Transverse colon (tissue), 4 donors: ENCODE measurements around the gene RABGEF1. TPM values are rescaled to one million over a fixed set of nuclear protein-coding genes. Genes with fewer than 3 reads are reported as not detected.
"Not testable (repeated sequence)": the region's sequence is repeated elsewhere in the genome, so short reads cannot be mapped to it uniquely, and the experiment has no call there.

Experiments
- DNase-seq: peaks from one replicate; pipeline ENCODE4 v3.0.0-alpha.2; 2019
- H3K27ac ChIP-seq, 4 donors: fragments of 200-600 bp; sonication (generic); 2 replicates each; pipeline ENCODE4 v1.5.1; 2016 to 2018; ENCODE audit warnings: inconsistent platforms in 4 of 4
- H3K27me3 ChIP-seq: fragments of 200-600 bp; sonication (generic); 2 replicates; pipeline ENCODE4 v1.5.1; 2017; ENCODE audit warnings: inconsistent platforms
- H3K36me3 ChIP-seq, 4 donors: fragments of 200-600 bp; sonication (generic); 2 replicates each; pipeline ENCODE4 v1.5.1; 2017 to 2019; ENCODE audit warnings: inconsistent platforms in 4 of 4
- H3K4me1 ChIP-seq, 4 donors: fragments of 200-600 bp; sonication (generic); 2 replicates each; pipeline ENCODE4 v1.5.1; 2017 to 2020; ENCODE audit warnings: inconsistent platforms in 4 of 4
- H3K4me3 ChIP-seq, 4 donors: fragments of 200-600 bp; sonication (generic); 1 replicate in 1 of 4; 2 replicates in 3 of 4; pipeline versions ENCODE4 v1.5.1 to v1.6.1; 2017 to 2019; ENCODE audit warnings: inconsistent platforms in 4 of 4
- H3K9me3 ChIP-seq, 2 donors: fragments of 200-600 bp; sonication (generic); 2 replicates each; pipeline ENCODE4 v1.5.1; 2017 to 2019; ENCODE audit warnings: inconsistent platforms in 2 of 2
- CTCF ChIP-seq, 5 experiments: fragments of 200-600 bp in 3 of 5; fragments of 450-650 bp in 2 of 5; sonication (generic) in 3 of 5; IDR thresholded peaks; 1 replicate in 2 of 5; 2 replicates in 3 of 5; pipeline ENCODE4 v1.5.1; 2016 to 2017; ENCODE audit warnings: antibody characterized with exemption in 5 of 5, inconsistent platforms in 3 of 5, mild to moderate bottlenecking in 2 of 5, moderate library complexity in 1 of 5
- EP300 ChIP-seq: sonication (generic); formaldehyde crosslinking; IDR thresholded peaks from one replicate; pipeline ENCODE4 v1.6.1; 2017; ENCODE audit warnings: antibody characterized with exemption, low read depth
- POLR2A ChIP-seq: fragments of 450-650 bp; IDR thresholded peaks from one replicate; pipeline ENCODE4 v1.6.1; 2016; ENCODE audit warnings: antibody characterized with exemption, mild to moderate bottlenecking, moderate library complexity
- POLR2AphosphoS5 ChIP-seq, 3 donors: sonication (generic); formaldehyde crosslinking; IDR thresholded peaks; one replicate each; pipeline ENCODE4 v1.6.1; 2016; ENCODE audit warnings: antibody characterized with exemption in 3 of 3
- WGBS, 2 donors: methylation state at CpG; one replicate each; pipeline ENCODE4 v1.1.5; 2018; ENCODE audit warnings: low coverage in 1 of 2; 5-methylcytosine and 5-hydroxymethylcytosine counted together
- in situ Hi-C, 4 donors: fragments of 200-750 bp; cut with MboI; loops; one replicate each; pipeline versions ENCODE4 v1.15.0 to v1.15.1; 2017; ENCODE audit warnings: low sequenced_read_pairs in 3 of 4, low pct_ligation_motif_present in 1 of 4, low pct_unique_long_range_greater_than_20kb in 1 of 4
- intact Hi-C: fragments of 100-400 bp; cut with DNase I; formaldehyde crosslinking; loops from one replicate; pipeline ENCODE4 v1.15.1; 2023; ENCODE audit warnings: low total_unique reads
- total RNA-seq, 4 donors: library from RNA; depleted of rRNA; stranded (reverse); fragments of >200 nt; gene quantifications; one replicate each; pipeline ENCODE4 v1.1.0, GENCODE V29; 2016

RABGEF1 gene
- total RNA-seq = 10 to 100 TPM; 12.7 to 32.9 (median 30.4) TPM

- H3K27me3 ChIP-seq = no peaks in the 10 kb centered on the region
- TF ChIP-seq POLR2AphosphoS5 (IDR thresholded peaks at IDR 0.05) (peak; percentile 98 to 99 (median 99)), CTCF (IDR thresholded peaks at IDR 0.05) (peak in 1 of 5 experiments; percentile 5), POLR2A (peak; percentile 97), EP300 (no peak)
- H3K36me3 ChIP-seq = no peaks in the 10 kb centered on the region
- peak within 1 kb of the TSS; percentile 79 to 100 (median 85) for H3K4me3 ChIP-seq
- H3K9me3 ChIP-seq = no peaks in the 10 kb centered on the region
- in situ Hi-C loops (no loop called here), intact Hi-C loops (loop anchor here (10.0 kb wide), 1 partner anchor 186 kb away; no protein-coding TSS in a partner anchor)
- 0% methylated on average over 55 of the region's 85 CpGs; no CpG with 5 or more reads in 1 of the 2 donors for WGBS, 2 donors
- DNase-seq = peak; percentile 99
- H3K4me1 ChIP-seq = peaks cover 3 to 29% (median 22%) of the 10 kb centered on the region in 4 donors
- peak within 1 kb of the TSS; percentile 94 to 98 (median 98) for H3K27ac ChIP-seq
Measured at GRCh38 chr7:66740302-66740979, at the start of gene RABGEF1. TSS of gene RABGEF1 (plus strand) at chr7:66740733. CDS start at chr7:66771900, 31,167 bp downstream.

GRCh38 chr7:66693331-66693730, 47.2 kb upstream of the RABGEF1 start:
- Histone ChIP-seq H3K27ac (no peak overlapping the region), H3K4me1 (peaks cover 0 to 9% (median 2%) of the 10 kb centered on the region in 4 donors), H3K36me3 (no peaks in the 10 kb centered on the region), H3K27me3 (no peaks in the 10 kb centered on the region), H3K4me3 (no peak overlapping the region), H3K9me3 (no peaks in the 10 kb centered on the region)
- DNase-seq = no peak
- WGBS, 2 donors = 83% methylated on average over 4 of the region's 4 CpGs; no CpG with 5 or more reads in 1 of the 2 donors
- intact Hi-C loops (loop anchor here (1.0 kb wide), 1 partner anchor 44 kb away; no protein-coding TSS in a partner anchor), in situ Hi-C loops (loop anchor here in 1 of 4 donors (25.0 kb wide), 1 partner anchor 144 kb away; no protein-coding TSS in a partner anchor)
- TF ChIP-seq EP300 (no peak), CTCF (IDR thresholded peaks at IDR 0.05) (no peak), POLR2AphosphoS5 (IDR thresholded peaks at IDR 0.05) (no peak), POLR2A (no peak)

- DNase-seq = no peak
- Histone ChIP-seq H3K4me3 (no peak overlapping the region), H3K4me1 (peaks cover 0 to 9% (median 2%) of the 10 kb centered on the region in 4 donors), H3K27me3 (no peaks in the 10 kb centered on the region), H3K36me3 (no peaks in the 10 kb centered on the region), H3K27ac (no peak overlapping the region), H3K9me3 (no peaks in the 10 kb centered on the region)
- in situ Hi-C loops = loop anchor here in 1 of 4 donors (25.0 kb wide), 1 partner anchor 143 kb away; no protein-coding TSS in a partner anchor
- WGBS, 2 donors = 95 to 98% methylated on average over 7 to 11 of the region's 11 CpGs
- intact Hi-C loops = no loop called here
- TF ChIP-seq POLR2A (no peak), CTCF (IDR thresholded peaks at IDR 0.05) (no peak), POLR2AphosphoS5 (IDR thresholded peaks at IDR 0.05) (no peak), EP300 (no peak)
Measured at GRCh38 chr7:66694286-66694685, 46.2 kb upstream of the RABGEF1 start.

- H3K27ac ChIP-seq, H3K4me3 ChIP-seq, H3K36me3 ChIP-seq, intact Hi-C loops, DNase-seq, H3K9me3 ChIP-seq, H3K27me3 ChIP-seq: not testable (repeated sequence)
- 82% methylated on average over 7 of the region's 7 CpGs; no CpG with 5 or more reads in 1 of the 2 donors for WGBS, 2 donors
- in situ Hi-C loops = loop anchor here in 1 of 4 donors (25.0 kb wide), 1 partner anchor 142 kb away; no protein-coding TSS in a partner anchor
- peaks cover 0 to 15% (median 2%) of the 10 kb centered on the region in 4 donors for H3K4me1 ChIP-seq
Measured at GRCh38 chr7:66695417-66695816, 45.1 kb upstream of the RABGEF1 start.

GRCh38 chr7:66696134-66696533, 44.4 kb upstream of the RABGEF1 start:
- H3K27ac ChIP-seq, H3K9me3 ChIP-seq, H3K4me3 ChIP-seq, H3K36me3 ChIP-seq, intact Hi-C loops, DNase-seq, H3K27me3 ChIP-seq: not testable (repeated sequence)
- in situ Hi-C loops = loop anchor here in 1 of 4 donors (25.0 kb wide), 1 partner anchor 141 kb away; no protein-coding TSS in a partner anchor
- WGBS, 2 donors = 78% methylated on average over 5 of the region's 5 CpGs; no CpG with 5 or more reads in 1 of the 2 donors
- peaks cover 0 to 15% (median 2%) of the 10 kb centered on the region in 4 donors for H3K4me1 ChIP-seq
